ENCODE data around the gene C1orf115.
"Not testable (repeated sequence)": the region's sequence is repeated elsewhere in the genome, so short reads cannot be mapped to it uniquely, and the experiment has no call there.

The C1orf115 gene

DNA sequence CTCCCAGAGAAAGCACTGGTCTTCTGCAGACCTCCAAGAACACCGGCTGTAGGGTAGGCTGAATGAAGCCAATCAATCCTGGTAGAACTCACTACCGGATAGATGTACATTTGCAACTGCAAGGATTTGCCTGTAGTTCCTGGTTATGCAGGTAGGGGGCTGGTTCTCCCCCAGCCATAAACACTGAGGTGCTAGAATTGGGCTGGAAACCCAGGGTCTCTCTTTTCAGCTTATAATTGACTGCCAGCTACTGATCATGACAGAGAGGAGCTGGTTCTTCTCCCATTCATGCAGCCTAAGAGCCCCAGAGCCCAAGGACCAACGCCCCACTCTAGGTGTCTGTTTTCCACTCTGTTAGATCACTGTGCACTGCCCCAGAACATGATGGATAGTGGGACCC, 36.5 kb downstream of the C1orf115 start:
- DNase-seq (ENCODE audit: low read depth), result no peak

DNA sequence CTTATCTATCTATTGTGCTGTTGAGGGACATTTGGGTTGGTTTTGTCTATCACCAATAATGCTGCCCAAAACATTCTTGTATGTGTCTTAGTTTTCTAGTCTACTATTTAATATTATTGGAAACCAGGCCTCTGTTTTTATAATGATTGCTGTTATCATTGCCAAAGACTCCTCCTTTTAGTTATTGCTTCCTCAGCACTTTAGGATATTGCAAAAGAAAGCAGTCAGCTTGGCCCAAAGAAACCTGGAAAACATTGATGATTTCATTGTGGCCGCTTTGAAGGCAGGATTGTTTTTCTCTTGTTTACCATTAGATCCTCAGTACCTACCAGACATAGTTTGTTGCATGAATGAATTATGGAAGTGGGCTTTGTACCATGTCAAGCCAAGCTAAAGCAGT, 37.4 kb downstream of the C1orf115 start:
- DNase-seq (ENCODE audit: low read depth), result no peak

GRCh38 chr1:220730486-220730885, 40.3 kb downstream of the C1orf115 start:
- no peak for DNase-seq (ENCODE audit: low read depth)

DNA sequence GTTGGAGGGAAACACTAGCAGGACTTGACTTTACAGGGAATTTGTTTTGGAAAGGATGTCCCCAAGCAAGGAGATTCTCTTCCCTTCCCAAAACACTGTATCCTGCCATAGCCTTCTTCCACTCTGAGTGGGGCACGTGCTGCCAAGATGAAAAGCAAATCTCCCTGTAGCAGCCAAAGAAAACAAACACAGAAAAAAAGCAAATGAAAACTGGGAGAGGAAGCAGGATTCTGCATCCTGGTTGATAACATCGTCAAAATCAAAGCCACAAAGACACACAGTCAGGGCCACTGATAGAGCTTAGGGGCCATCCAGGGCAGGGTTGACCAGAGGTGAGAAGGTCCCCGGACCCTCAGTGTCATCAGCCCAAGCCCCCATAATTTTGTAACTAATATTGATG, 42.0 kb downstream of the C1orf115 start:
- no peak for DNase-seq (ENCODE audit: low read depth)

- no peak for DNase-seq (ENCODE audit: low read depth)
Observed at GRCh38 chr1:220732621-220733020, 42.5 kb downstream of the C1orf115 start.

DNA sequence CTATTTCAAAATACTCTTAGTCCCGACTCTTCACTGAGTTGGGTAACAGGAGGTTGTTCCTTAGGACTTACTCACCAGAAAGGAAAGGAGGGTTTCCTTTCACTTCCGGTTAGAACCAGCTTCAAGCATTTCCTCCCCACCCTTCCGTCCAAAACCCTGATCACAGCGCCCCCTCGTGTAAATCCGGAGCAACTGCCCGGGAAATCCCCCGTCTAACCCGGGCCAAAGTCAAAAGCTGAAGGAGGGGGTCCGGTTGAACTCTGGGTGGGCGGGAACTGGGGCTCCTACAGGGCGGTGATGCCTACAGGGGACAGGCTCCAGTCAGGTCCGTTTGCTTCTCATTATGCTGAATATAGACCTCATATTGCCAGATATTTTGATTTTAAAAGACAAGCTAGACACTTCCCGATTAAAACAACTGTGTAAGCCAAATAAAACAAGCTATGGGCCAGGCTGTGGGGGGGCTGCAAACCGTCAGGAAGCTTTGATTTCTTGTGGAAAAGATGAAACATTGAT, 43.0 kb downstream of the C1orf115 start:
- DNase-seq (ENCODE audit: low read depth), result peak; percentile 69

- no peak for DNase-seq (ENCODE audit: low read depth)
Observed at GRCh38 chr1:220734571-220735326, 44.6 kb downstream of the C1orf115 start.

DNA sequence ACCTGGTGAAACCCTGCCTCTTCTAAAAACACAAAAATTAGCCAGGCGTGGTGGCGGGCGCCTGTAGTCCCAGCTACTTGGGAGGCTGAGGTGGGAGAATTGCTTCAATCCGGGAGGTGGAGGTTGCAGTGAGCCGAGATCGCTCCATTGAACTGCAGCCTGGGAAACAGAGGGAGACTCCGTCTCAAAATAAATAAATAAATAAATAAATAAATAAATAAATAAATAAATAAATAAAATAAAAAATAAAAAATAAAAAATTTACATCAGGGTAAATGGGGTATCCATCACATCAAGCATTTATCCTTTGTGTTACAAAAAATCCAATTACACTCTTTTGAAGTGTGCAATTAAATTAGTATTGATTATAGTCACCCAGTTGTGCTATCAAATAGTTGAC, 46.1 kb downstream of the C1orf115 start:
- not testable (repeated sequence) for DNase-seq (ENCODE audit: low read depth)

GRCh38 chr1:220741349-220741748, 51.2 kb downstream of the C1orf115 start:
- DNase-seq (ENCODE audit: low read depth), result no peak

DNA sequence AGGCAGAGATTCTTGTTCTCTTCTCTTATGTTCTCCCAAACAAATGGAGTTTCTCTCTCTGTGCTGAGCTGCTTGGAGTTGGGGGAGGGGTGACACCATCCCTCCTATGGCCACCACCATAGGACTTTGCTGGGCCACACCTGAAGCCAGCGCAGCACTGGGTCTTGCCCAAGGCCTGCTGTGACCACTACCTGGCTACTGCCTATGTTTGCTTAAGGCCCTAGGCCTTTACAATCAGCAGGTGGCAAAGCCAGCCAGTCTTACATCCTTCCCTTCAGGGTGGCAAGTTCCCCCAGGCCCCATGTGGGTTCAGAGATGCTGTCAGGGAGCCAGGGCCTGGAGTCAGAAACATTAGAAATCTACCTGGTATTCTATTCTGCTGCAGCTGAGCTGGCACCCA, 51.7 kb downstream of the C1orf115 start:
- no peak for DNase-seq (ENCODE audit: low read depth)

DNA sequence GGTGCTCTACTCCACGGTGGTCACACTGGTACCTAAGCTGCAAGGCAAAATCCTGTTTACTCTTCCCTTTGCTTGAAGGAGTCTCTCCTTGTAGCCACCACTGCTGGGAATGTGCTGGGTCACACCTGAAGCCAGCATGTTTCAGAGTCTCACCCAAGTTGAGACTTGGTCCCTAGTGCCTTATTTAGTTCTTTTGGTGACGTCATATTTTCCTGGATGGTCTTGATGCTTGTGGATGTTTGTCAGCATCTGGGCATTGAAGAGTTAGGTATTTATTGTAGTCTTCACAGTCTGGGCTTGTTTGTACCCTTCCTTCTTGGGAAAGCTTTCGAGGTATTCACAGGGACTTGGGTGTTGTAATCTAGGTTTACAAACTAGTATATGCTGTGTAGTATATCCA, 52.4 kb downstream of the C1orf115 start:
- DNase-seq (ENCODE audit: low read depth), result no peak

- DNase-seq (ENCODE audit: low read depth), result no peak
Observed at GRCh38 chr1:220746851-220747250, 56.7 kb downstream of the C1orf115 start.

GRCh38 chr1:220747437-220748088, 57.4 kb downstream of the C1orf115 start:
- no peak for DNase-seq (ENCODE audit: low read depth)

DNA sequence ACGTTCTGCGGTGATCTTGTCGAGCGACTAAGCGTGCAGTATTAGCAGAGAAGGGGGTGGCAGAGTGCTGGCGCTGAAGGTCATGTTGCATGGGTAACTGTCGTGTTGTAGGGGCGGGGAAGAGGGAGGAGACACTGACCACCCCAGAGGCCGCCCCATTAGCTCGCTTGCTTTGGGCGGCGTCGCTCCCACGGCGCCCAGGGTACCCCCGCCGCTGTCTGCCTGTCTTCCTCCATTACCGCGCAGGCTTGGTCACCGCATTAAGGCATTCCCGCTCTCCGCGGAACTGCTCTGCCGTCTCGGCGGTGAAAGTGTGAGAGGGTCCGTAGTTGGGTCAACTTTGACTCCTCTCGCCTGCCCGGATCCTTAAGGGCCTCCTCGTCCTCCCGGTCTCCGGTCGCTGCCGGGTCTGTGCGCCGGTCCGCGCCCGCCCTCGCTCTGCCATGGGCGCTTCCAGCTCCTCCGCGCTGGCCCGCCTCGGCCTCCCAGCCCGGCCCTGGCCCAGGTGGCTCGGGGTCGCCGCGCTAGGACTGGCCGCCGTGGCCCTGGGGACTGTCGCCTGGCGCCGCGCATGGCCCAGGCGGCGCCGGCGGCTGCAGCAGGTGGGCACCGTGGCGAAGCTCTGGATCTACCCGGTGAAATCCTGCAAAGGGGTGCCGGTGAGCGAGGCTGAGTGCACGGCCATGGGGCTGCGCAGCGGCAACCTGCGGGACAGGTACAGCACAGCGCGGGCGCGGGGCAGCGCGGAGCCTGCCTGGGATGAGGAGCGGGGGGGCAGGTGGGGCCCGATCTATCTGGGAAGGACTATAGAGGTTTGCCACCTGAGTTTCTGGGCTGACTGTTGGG, 58.1 kb downstream of the C1orf115 start, which contains the start of gene MTARC2:
MTARC2 (plus strand) TSS at position 234 of the 846 bp plus-strand sequence; CDS start at position 444, 210 bp downstream.
- DNase-seq (ENCODE audit: low read depth), result no peak

Measured in stimulated activated CD8-positive, alpha-beta memory T cell treated with anti-CD3 and anti-CD28 coated beads, Interleukin-7, amount 100 ng/mL, for 24 hours (primary cell).